Duodenal mucosa (tissue), 2 donors: ENCODE results near the gene CDIP1.

Experiments
- H3K27ac ChIP-seq: one replicate; pipeline ENCODE4 v1.7.0; 2013; ENCODE audit warnings: low read depth, low read length
- H3K27me3 ChIP-seq, 2 donors: one replicate each; pipeline ENCODE4 v1.7.0; 2013; ENCODE audit warnings: low read length in 2 of 2, control low read depth in 1 of 2; ENCODE audit not compliant: insufficient read depth in 2 of 2, control insufficient read depth in 1 of 2
- H3K36me3 ChIP-seq, 2 donors: one replicate each; pipeline ENCODE4 v1.7.0; 2013; ENCODE audit warnings: low read length in 2 of 2, control low read depth in 1 of 2; ENCODE audit not compliant: insufficient read depth in 2 of 2, control insufficient read depth in 1 of 2
- H3K4me1 ChIP-seq, 2 donors: one replicate each; pipeline ENCODE4 v1.7.0; 2013; ENCODE audit warnings: low read length in 2 of 2, control low read depth in 1 of 2; ENCODE audit not compliant: insufficient read depth in 2 of 2, control insufficient read depth in 1 of 2
- H3K4me3 ChIP-seq, 2 donors: one replicate each; pipeline ENCODE4 v1.7.0; 2013; ENCODE audit warnings: low read length in 2 of 2, low read depth in 1 of 2
- H3K9ac ChIP-seq, 2 donors: one replicate each; pipeline ENCODE4 v1.7.0; 2013; ENCODE audit warnings: low read length in 2 of 2, low read depth in 1 of 2
- H3K9me3 ChIP-seq, 2 donors: one replicate each; pipeline ENCODE4 v1.7.0; 2013; ENCODE audit warnings: low read length in 2 of 2, control low read depth in 1 of 2; ENCODE audit not compliant: control insufficient read depth in 1 of 2

CDIP1 gene

GRCh38 chr16:4495766-4496165 is 42.8 kb downstream of the CDIP1 start:
- Histone ChIP-seq H3K36me3 (peaks cover 0 to 11% of the 10 kb centered on the region in 2 donors), H3K4me1 (peaks cover 17% of the 10 kb centered on the region in 2 donors), H3K4me3 (no peak overlapping the region), H3K27ac (no peak overlapping the region), H3K27me3 (no peaks in the 10 kb centered on the region), H3K9ac (no peak overlapping the region), H3K9me3 (no peaks in the 10 kb centered on the region)

- H3K9me3 ChIP-seq, result no peaks in the 10 kb centered on the region
- H3K36me3 ChIP-seq, result peaks cover 0 to 11% of the 10 kb centered on the region in 2 donors
- no peak overlapping the region for H3K9ac ChIP-seq
- peaks cover 8% of the 10 kb centered on the region in 2 donors for H3K4me1 ChIP-seq
- no peak overlapping the region for H3K4me3 ChIP-seq
- no peak overlapping the region for H3K27ac ChIP-seq
- no peaks in the 10 kb centered on the region for H3K27me3 ChIP-seq
Observed at GRCh38 chr16:4494746-4495490, 43.7 kb downstream of the CDIP1 start.

DNA sequence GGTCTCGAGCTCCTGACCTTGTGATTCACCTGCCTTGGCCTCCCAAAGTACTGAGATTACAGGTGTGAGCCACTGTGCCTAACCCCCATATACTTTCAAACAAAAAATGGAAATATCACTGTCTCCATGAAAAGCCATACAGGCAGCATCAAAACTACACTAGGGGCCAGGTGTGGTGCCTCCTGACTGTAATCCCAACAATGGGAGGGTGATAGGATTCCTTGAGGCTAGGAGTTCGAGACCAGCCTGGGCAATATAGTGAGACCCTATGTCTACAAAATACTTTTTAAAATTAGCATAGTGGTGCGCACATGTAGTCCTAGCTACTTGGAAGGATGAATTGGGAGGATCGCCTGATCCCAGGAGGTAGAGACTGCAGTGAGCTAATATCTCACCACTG is 46.7 kb downstream of the CDIP1 start:
- peaks cover 3 to 20% of the 10 kb centered on the region in 2 donors for H3K36me3 ChIP-seq
- H3K4me3 ChIP-seq, result no peak overlapping the region
- peaks cover 0 to 6% of the 10 kb centered on the region in 2 donors for H3K4me1 ChIP-seq
- no peak overlapping the region for H3K27ac ChIP-seq
- no peaks in the 10 kb centered on the region for H3K9me3 ChIP-seq
- no peak overlapping the region for H3K9ac ChIP-seq
- H3K27me3 ChIP-seq, result no peaks in the 10 kb centered on the region

DNA sequence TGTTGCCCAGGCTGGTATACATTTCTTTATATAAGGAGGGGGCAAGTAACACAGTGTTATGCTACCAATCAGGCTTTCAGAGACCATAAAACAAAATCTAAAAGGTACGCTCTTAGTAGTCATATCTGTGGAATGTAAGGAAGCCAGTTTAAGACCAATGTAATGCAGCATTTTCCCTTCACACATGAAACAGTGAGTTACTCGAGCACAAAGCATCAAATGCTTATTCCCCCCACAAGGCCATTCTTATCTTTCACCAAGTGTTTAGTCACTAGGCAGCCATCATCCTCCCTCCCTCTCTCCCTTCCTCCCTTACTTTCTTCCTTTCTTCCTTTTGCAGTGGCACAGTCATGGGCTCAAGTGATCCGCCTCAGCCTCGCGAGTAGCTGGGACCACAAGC is 49.5 kb downstream of the CDIP1 start:
- no peaks in the 10 kb centered on the region for H3K27me3 ChIP-seq
- H3K36me3 ChIP-seq, result peaks cover 8 to 38% of the 10 kb centered on the region in 2 donors
- H3K9me3 ChIP-seq, result no peaks in the 10 kb centered on the region
- H3K9ac ChIP-seq, result no peak overlapping the region
- no peak overlapping the region for H3K4me3 ChIP-seq
- H3K4me1 ChIP-seq, result peaks cover 6% of the 10 kb centered on the region in 2 donors
- H3K27ac ChIP-seq, result no peak overlapping the region

GRCh38 chr16:4488499-4488967 is 50.0 kb downstream of the CDIP1 start:
- Histone ChIP-seq H3K4me3 (no peak overlapping the region), H3K9ac (no peak overlapping the region), H3K27ac (no peak overlapping the region), H3K36me3 (peaks cover 8 to 38% of the 10 kb centered on the region in 2 donors), H3K4me1 (peaks cover 6% of the 10 kb centered on the region in 2 donors), H3K27me3 (no peaks in the 10 kb centered on the region), H3K9me3 (no peaks in the 10 kb centered on the region)

DNA sequence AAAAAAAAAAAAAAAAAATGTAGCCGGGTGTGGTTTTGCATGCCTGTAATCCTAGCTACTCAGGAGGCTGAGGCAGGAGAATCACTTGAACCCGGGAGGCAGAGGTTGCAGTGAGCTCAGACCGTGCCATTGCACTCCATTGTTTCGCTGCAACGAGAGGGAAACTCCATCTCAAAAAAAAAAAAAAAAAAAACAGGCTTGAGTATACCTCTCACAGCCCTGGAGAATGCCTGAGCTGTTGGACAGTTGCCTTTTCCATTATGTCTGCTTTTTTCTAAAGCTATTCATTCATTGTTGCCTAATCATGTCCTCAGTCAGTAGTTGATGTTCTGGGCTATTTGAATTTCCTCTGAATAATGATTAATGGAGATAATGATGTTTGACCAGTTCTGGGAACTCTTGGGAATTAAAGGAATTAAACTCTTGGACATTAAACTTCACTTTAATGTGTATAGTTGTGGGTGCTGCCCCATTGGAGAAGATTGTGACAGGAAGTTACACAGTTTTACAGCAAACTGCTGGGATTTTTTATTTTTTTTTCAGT is 50.5 kb downstream of the CDIP1 start:
- Histone ChIP-seq H3K27me3 (no peaks in the 10 kb centered on the region), H3K9ac (no peak overlapping the region), H3K4me1 (peaks cover 6% of the 10 kb centered on the region in 2 donors), H3K4me3 (no peak overlapping the region), H3K36me3 (peaks cover 8 to 41% of the 10 kb centered on the region in 2 donors), H3K9me3 (no peaks in the 10 kb centered on the region), H3K27ac (no peak overlapping the region)

DNA sequence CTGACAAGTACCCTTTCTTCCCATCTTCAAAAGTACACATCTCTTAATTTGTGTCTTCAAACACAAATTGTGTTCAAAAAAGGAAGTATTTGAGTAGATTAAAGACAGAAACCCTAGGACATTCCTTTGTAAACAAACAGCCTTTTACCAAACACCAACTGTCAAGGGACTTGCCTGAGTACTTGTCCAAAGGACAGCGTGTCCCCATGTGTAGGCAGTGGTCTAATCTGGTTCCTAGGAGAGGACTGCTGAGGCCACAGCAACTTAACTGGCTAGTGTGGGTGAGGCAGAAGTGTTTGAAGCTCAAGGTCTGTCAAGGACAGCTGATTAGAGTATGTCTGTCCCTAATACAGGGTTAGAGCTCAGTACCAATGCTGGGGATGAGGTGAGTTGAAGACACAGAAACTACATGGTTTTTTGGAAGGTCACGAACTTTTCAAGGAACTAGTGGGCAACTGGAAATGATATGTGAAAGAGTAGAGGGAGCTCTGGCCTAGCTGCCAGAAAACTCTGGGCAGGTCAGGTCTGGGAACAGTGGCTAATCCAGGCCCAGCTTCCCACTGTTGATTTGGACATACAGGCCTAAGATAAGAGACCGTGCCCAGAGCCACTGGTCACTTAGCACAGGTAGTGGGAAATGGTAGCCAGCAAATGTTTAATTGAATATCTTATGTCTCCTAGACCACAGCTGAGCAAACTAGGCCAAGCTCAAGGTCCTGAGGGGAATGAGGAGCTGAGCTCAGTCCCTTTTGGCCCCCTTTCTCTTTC is 52.3 kb downstream of the CDIP1 start:
- Histone ChIP-seq H3K4me3 (no peak overlapping the region), H3K9me3 (no peaks in the 10 kb centered on the region), H3K4me1 (peaks cover 6 to 11% of the 10 kb centered on the region in 2 donors), H3K9ac (no peak overlapping the region), H3K27ac (peak overlapping the region; percentile 18), H3K27me3 (no peaks in the 10 kb centered on the region), H3K36me3 (peaks cover 8 to 38% of the 10 kb centered on the region in 2 donors)

DNA sequence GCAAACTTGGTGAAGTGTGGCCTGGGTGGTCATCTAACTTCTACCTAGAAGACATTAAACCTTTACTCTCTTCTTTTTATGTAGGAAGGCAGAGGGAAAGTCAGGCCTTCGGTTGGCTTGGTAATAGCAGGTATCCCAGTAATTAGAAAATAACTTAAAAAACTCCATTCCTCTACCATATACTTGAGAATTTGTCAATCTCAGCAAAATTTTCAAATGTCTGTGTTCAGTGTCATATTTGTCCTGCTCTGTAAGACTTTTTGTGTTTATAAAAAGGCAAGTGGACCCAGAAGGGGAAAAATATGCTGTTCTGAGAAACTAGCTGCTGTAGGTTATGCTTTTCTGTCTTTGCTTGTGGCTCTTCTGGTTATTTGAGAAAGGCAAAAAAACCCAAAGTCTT is 56.6 kb downstream of the CDIP1 start:
- Histone ChIP-seq H3K9ac (no peak overlapping the region), H3K36me3 (peaks cover 4 to 25% of the 10 kb centered on the region in 2 donors), H3K27ac (no peak overlapping the region), H3K4me1 (peaks cover 10 to 17% of the 10 kb centered on the region in 2 donors), H3K4me3 (no peak overlapping the region), H3K27me3 (no peaks in the 10 kb centered on the region), H3K9me3 (no peaks in the 10 kb centered on the region)

GRCh38 chr16:4481526-4481925 is 57.0 kb downstream of the CDIP1 start:
- H3K9ac ChIP-seq, result no peak overlapping the region
- H3K36me3 ChIP-seq, result peaks cover 4 to 22% of the 10 kb centered on the region in 2 donors
- H3K4me1 ChIP-seq, result peaks cover 10 to 17% of the 10 kb centered on the region in 2 donors
- no peak overlapping the region for H3K4me3 ChIP-seq
- H3K9me3 ChIP-seq, result no peaks in the 10 kb centered on the region
- H3K27ac ChIP-seq, result no peak overlapping the region
- H3K27me3 ChIP-seq, result no peaks in the 10 kb centered on the region

DNA sequence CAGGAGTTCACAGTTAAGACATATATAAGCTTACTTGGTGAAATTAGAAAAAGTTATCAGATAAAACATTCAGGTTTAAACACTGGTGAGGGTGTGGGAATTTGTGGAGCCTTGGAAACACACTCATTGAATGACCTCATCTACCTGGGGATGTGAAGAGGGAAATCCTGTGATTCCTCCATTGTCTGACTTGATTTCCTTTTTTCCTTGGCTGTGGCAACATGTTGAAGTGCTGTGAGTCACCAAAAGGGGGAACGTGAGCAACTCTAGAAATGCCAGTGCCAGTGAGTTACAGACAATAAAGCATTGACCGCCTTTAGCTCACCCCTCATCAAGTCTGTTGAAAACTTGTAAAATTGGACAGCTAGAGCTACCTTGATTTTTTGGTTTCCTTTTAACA is 60.6 kb downstream of the CDIP1 start:
- H3K9ac ChIP-seq, result no peak overlapping the region
- H3K27me3 ChIP-seq, result no peaks in the 10 kb centered on the region
- H3K36me3 ChIP-seq, result no peaks in the 10 kb centered on the region
- no peak overlapping the region for H3K4me3 ChIP-seq
- H3K9me3 ChIP-seq, result no peaks in the 10 kb centered on the region
- no peak overlapping the region for H3K27ac ChIP-seq
- peaks cover 14 to 29% of the 10 kb centered on the region in 2 donors for H3K4me1 ChIP-seq
